ENCODE results near the gene DOK3. TPM values are rescaled to one million over a fixed set of nuclear protein-coding genes. Genes with fewer than 3 reads are reported as not detected.

The DOK3 gene
- total and polyA plus RNA-seq, 2 experiments from 2014 or later, result 2.2 to 11.1 TPM

DNA sequence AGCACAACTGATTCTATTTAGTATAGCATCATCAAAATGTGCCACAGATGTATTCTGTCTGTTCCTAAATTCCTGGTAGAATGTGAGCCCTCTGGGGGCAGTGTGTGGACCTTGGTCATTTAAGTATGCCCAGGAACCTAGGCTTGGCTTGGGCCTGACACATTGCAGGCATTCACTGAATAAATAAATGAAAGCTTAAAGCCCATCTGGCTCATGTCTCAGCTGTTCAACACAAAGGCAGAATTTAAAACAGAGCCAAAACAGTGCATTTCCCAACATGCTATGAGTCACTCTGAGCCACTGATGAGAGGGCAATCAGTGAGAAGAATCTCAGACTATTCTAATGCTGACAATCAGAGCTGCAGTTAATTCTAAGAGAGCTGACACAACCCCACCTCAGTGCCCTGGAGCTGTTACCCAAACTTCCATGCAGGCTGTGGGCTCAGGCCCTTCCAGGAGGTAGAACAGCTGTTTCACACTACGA is 36.7 kb upstream of the DOK3 start:
- Histone ChIP-seq H3K79me2 (replicated peaks; ENCODE audit: insufficient read depth) (peaks cover 96% of the 10 kb centered on the region), H3K4me3 (no peak overlapping the region), H4K20me1 (replicated peaks; ENCODE audit: insufficient read depth) (peaks cover 68% of the 10 kb centered on the region), H3F3A (replicated peaks; ENCODE audit: low read depth) (0 out of 2 replicates have a peak, but pooled peaks cover 6% of the 10 kb centered on the region), H3K27me3 (ENCODE audit: insufficient read depth) (no peaks in the 10 kb centered on the region), H3K4me2 (no peak overlapping the region), H2AFZ (no peak overlapping the region), H3K4me1 (ENCODE audit: insufficient read depth) (no peaks in the 10 kb centered on the region), H3K27ac (ENCODE audit: low read depth) (peak overlapping the region; percentile 55; the same call in 1 of the 2 replicates), H3K36me3 (ENCODE audit: insufficient read depth) (0 out of 2 replicates have a peak, but pooled peaks cover 2% of the 10 kb centered on the region), H3K9me2 (ENCODE audit: insufficient read depth) (no peaks in the 10 kb centered on the region)
- TF ChIP-seq, protein P1, sequence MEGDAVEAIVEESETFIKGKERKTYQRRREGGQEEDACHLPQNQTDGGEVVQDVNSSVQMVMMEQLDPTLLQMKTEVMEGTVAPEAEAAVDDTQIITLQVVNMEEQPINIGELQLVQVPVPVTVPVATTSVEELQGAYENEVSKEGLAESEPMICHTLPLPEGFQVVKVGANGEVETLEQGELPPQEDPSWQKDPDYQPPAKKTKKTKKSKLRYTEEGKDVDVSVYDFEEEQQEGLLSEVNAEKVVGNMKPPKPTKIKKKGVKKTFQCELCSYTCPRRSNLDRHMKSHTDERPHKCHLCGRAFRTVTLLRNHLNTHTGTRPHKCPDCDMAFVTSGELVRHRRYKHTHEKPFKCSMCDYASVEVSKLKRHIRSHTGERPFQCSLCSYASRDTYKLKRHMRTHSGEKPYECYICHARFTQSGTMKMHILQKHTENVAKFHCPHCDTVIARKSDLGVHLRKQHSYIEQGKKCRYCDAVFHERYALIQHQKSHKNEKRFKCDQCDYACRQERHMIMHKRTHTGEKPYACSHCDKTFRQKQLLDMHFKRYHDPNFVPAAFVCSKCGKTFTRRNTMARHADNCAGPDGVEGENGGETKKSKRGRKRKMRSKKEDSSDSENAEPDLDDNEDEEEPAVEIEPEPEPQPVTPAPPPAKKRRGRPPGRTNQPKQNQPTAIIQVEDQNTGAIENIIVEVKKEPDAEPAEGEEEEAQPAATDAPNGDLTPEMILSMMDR (conservative IDR thresholded peaks at IDR 0.05; ENCODE audit: low read depth in 2 of 2), result no peak
- TF ChIP-seq STAT1 (IDR thresholded peaks at IDR 0.05; ENCODE audit: unreplicated experiment) (no peak), ZNF114 (CRISPR knock-in tag; IDR thresholded peaks at IDR 0.05) (no peak), EZH2phosphoT487 (IDR thresholded peaks at IDR 0.05; ENCODE audit: unreplicated experiment) (no peak), JUNB (IDR thresholded peaks at IDR 0.05; ENCODE audit: unreplicated experiment) (no peak), ZNF331 (CRISPR knock-in tag; IDR thresholded peaks at IDR 0.05; ENCODE audit: low read depth) (no peak), NANOG (IDR thresholded peaks at IDR 0.05; ENCODE audit: borderline replicate concordance) (no peak), EZH2 (IDR thresholded peaks at IDR 0.05; ENCODE audit: low read depth, unreplicated experiment) (no peak), POLR2AphosphoS5 (IDR thresholded peaks at IDR 0.05; ENCODE audit: low read depth) (no peak), CREB1 (CRISPR knock-in tag; IDR thresholded peaks at IDR 0.05; ENCODE audit: low read depth) (no peak)
- TF ChIP-seq, protein P2, sequence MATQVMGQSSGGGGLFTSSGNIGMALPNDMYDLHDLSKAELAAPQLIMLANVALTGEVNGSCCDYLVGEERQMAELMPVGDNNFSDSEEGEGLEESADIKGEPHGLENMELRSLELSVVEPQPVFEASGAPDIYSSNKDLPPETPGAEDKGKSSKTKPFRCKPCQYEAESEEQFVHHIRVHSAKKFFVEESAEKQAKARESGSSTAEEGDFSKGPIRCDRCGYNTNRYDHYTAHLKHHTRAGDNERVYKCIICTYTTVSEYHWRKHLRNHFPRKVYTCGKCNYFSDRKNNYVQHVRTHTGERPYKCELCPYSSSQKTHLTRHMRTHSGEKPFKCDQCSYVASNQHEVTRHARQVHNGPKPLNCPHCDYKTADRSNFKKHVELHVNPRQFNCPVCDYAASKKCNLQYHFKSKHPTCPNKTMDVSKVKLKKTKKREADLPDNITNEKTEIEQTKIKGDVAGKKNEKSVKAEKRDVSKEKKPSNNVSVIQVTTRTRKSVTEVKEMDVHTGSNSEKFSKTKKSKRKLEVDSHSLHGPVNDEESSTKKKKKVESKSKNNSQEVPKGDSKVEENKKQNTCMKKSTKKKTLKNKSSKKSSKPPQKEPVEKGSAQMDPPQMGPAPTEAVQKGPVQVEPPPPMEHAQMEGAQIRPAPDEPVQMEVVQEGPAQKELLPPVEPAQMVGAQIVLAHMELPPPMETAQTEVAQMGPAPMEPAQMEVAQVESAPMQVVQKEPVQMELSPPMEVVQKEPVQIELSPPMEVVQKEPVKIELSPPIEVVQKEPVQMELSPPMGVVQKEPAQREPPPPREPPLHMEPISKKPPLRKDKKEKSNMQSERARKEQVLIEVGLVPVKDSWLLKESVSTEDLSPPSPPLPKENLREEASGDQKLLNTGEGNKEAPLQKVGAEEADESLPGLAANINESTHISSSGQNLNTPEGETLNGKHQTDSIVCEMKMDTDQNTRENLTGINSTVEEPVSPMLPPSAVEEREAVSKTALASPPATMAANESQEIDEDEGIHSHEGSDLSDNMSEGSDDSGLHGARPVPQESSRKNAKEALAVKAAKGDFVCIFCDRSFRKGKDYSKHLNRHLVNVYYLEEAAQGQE (IDR thresholded peaks at IDR 0.05; ENCODE audit: unreplicated experiment), result no peak
- TF ChIP-seq, protein P3, sequence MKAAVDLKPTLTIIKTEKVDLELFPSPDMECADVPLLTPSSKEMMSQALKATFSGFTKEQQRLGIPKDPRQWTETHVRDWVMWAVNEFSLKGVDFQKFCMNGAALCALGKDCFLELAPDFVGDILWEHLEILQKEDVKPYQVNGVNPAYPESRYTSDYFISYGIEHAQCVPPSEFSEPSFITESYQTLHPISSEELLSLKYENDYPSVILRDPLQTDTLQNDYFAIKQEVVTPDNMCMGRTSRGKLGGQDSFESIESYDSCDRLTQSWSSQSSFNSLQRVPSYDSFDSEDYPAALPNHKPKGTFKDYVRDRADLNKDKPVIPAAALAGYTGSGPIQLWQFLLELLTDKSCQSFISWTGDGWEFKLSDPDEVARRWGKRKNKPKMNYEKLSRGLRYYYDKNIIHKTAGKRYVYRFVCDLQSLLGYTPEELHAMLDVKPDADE (IDR thresholded peaks at IDR 0.05), result no peak
- TF ChIP-seq, protein P4, sequence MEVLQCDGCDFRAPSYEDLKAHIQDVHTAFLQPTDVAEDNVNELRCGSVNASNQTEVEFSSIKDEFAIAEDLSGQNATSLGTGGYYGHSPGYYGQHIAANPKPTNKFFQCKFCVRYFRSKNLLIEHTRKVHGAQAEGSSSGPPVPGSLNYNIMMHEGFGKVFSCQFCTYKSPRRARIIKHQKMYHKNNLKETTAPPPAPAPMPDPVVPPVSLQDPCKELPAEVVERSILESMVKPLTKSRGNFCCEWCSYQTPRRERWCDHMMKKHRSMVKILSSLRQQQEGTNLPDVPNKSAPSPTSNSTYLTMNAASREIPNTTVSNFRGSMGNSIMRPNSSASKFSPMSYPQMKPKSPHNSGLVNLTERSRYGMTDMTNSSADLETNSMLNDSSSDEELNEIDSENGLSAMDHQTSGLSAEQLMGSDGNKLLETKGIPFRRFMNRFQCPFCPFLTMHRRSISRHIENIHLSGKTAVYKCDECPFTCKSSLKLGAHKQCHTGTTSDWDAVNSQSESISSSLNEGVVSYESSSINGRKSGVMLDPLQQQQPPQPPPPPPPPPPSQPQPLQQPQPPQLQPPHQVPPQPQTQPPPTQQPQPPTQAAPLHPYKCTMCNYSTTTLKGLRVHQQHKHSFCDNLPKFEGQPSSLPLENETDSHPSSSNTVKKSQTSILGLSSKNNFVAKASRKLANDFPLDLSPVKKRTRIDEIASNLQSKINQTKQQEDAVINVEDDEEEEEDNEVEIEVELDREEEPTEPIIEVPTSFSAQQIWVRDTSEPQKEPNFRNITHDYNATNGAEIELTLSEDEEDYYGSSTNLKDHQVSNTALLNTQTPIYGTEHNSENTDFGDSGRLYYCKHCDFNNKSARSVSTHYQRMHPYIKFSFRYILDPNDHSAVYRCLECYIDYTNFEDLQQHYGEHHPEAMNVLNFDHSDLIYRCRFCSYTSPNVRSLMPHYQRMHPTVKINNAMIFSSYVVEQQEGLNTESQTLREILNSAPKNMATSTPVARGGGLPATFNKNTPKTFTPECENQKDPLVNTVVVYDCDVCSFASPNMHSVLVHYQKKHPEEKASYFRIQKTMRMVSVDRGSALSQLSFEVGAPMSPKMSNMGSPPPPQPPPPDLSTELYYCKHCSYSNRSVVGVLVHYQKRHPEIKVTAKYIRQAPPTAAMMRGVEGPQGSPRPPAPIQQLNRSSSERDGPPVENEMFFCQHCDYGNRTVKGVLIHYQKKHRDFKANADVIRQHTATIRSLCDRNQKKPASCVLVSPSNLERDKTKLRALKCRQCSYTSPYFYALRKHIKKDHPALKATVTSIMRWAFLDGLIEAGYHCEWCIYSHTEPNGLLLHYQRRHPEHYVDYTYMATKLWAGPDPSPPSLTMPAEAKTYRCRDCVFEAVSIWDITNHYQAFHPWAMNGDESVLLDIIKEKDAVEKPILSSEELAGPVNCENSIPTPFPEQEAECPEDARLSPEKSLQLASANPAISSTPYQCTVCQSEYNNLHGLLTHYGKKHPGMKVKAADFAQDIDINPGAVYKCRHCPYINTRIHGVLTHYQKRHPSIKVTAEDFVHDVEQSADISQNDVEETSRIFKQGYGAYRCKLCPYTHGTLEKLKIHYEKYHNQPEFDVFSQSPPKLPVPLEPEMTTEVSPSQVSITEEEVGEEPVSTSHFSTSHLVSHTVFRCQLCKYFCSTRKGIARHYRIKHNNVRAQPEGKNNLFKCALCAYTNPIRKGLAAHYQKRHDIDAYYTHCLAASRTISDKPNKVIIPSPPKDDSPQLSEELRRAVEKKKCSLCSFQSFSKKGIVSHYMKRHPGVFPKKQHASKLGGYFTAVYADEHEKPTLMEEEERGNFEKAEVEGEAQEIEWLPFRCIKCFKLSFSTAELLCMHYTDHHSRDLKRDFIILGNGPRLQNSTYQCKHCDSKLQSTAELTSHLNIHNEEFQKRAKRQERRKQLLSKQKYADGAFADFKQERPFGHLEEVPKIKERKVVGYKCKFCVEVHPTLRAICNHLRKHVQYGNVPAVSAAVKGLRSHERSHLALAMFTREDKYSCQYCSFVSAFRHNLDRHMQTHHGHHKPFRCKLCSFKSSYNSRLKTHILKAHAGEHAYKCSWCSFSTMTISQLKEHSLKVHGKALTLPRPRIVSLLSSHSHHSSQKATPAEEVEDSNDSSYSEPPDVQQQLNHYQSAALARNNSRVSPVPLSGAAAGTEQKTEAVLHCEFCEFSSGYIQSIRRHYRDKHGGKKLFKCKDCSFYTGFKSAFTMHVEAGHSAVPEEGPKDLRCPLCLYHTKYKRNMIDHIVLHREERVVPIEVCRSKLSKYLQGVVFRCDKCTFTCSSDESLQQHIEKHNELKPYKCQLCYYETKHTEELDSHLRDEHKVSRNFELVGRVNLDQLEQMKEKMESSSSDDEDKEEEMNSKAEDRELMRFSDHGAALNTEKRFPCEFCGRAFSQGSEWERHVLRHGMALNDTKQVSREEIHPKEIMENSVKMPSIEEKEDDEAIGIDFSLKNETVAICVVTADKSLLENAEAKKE (CRISPR knock-in tag; IDR thresholded peaks at IDR 0.05), result no peak
- ATAC-seq, result peak; percentile 38; the same call in 2 of the 3 replicates
- Mint-ChIP-seq H3K9me3 (no peaks in the 10 kb centered on the region), H3K4me3 (no peak overlapping the region), H3K27ac (no peak overlapping the region), H3K27me3 (ENCODE audit: insufficient read depth, low read depth, poor library complexity) (peaks cover 3% of the 10 kb centered on the region), H3K36me3 (ENCODE audit: low read depth) (peaks cover 20% of the 10 kb centered on the region; the same call in 2 of the 3 replicates), H3K4me1 (peaks cover 9% of the 10 kb centered on the region; the same call in 2 of the 3 replicates)
- DNase-seq (ENCODE audit: low spot score), result no peak
